ENCODE results near the gene PCDHA2.
"Not testable (repeated sequence)": the region's sequence is repeated elsewhere in the genome, so short reads cannot be mapped to it uniquely, and the experiment has no call there.

PCDHA2 gene

DNA sequence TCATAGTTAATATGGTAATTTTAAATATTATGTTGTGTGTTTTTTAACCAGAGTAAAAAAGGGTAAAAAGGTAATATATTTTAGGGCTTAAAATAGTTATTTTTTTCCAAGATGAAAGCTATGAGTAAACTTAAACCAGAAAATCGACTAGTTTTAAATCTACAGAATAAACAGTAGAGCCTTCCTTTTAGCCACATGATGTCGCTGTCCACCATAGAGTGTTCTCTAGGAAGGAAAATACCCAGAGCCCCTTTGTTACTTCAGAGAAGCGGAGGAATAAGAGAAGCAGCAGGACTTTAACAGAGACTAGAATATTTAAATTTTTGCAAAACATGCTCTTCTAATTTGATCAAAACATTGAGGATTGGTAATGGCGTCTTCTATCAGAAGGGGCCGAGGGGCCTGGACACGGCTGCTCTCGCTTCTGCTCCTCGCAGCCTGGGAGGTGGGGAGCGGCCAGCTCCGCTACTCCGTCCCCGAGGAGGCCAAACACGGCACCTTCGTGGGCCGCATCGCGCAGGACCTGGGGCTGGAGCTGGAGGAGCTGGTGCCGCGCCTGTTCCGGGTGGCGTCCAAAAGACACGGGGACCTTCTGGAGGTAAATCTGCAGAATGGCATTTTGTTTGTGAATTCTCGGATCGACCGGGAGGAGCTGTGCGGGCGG, at the start of gene PCDHA2:
TSS of gene PCDHA2 (plus strand) at position 258 of the 664 bp plus-strand sequence.
- in situ Hi-C loops (cut with MboI; ENCODE audit: low sequenced_read_pairs) = no loop called here

DNA sequence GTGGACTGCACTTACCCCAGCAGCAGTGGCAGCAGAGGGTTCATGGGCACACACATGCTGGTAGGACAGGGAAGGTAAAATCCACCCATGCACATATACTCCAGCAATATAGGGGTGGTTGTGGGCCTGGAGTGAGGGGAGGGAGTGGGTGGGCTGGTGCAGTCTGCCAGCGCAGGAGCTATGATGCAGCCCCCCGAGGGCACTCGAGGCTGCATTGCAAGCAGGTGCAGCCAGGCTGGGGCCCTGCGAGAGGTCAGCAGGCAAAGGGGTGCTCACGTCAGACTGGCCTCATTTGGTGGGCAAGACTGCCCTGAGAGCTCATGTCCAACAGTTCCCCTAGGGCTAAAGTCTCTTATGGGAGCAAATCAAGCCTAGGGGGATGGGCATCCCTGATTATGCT, 41.1 kb upstream of the PCDHA2 start:
- in situ Hi-C loops (cut with MboI; ENCODE audit: low sequenced_read_pairs) = no loop called here

DNA sequence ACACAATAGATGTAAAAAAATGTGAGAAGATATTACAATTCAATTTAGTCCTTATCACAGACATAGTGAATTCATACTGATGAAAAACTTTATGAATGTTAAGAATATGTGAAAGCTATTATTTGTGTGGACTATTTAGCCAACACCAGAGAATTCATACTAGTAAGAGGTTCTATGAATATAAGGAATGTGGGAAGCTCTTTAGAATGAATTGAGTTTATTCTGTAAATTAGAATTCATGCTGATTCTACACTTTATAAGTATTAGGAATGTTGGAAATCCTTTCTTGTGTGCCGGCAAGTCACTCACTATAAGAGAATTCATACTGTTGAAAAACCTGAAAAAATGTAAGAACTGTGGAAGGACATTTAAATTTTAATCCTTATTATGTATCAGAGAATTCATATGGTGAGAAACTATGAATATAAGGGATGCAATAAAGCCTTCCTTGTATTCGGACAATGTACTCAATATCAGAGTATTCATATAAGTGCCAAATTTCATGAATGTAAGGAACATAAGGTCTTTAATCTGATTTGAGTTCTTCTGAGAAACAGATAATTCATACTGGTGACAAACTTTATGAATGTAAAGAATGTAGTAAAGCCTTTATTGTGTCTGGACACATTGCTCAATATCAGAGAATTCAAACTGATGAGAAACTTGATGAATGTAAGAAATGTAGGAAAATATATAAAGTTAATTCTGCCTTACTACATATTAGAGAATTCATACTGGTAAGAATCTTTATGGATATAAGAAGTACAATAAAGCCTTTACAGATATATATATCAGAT, 30.3 kb upstream of the PCDHA2 start:
- in situ Hi-C loops (cut with MboI; ENCODE audit: low sequenced_read_pairs) = no loop called here

DNA sequence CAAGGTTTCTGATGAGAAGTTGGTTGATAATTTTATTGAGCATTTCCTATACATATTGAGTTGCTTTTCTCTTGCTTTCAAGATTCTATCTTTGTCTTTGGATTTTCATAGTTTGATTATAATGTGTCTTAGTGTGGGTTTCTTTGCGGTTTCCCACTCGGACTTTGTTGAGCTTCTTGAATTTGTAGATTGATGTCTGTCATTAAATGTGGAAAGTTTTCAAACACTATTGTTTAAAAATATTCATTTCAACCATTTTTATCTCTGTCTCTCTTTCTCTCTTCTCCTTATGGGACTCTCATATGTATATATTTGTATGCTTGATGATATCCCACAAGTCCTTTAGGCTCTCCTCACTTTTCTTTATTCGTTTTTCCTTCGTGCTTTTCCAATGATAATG, 27.2 kb upstream of the PCDHA2 start:
- in situ Hi-C loops (cut with MboI; ENCODE audit: low sequenced_read_pairs) = no loop called here

DNA sequence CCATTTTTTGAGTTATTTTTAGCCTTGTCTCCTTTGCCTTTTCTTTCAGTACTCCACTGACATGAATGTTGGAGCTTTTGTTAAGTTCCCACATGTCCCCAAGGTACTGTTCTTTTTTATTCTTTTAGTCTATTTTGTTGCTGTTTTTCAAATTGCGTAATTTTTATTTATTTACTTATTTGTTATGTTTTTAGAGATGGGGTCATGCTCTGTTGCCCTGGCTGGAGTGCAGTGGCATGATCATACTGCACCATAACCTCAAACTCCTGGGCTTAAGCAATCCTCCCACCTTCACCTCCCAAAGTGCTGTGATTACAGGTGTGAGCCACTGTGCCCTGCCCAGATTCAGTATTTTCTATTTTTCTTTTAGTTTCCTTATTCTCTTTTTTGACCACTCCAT, 14.1 kb upstream of the PCDHA2 start:
- in situ Hi-C loops (cut with MboI; ENCODE audit: low sequenced_read_pairs) = no loop called here

DNA sequence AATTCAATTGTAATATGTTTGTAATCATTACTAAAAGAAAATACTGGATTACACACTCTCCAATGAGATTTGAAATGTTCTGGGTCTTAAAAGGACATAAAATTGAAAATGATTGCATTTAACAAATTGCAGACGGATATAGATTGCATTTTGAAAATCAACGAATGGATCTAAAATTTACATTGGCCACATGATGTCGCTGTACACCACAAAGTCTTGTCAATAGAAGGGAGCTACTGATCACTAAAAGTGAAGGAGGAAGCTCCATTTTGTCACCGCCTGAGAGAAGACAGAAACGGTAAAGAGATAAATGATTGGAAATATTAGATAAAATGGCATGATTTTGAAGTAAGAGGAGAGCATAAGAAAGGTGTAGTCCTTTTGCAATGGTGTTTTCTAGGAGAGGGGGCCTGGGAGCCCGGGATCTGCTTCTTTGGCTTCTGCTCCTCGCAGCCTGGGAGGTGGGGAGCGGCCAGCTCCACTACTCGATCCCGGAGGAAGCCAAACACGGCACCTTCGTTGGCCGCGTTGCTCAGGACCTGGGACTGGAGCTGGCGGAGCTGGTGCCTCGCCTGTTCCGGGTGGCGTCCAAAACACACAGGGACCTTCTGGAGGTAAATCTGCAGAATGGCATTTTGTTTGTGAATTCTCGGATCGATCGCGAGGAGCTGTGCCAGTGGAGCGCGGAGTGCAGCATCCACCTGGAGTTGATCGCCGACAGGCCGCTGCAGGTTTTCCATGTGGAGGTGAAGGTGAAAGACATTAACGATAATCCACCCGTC, 8.6 kb upstream of the PCDHA2 start, which contains the start of gene PCDHA1:
TSS of gene PCDHA1 (plus strand) at position 236 of the 782 bp plus-strand sequence.
- in situ Hi-C loops (cut with MboI; ENCODE audit: low sequenced_read_pairs) = no loop called here

DNA sequence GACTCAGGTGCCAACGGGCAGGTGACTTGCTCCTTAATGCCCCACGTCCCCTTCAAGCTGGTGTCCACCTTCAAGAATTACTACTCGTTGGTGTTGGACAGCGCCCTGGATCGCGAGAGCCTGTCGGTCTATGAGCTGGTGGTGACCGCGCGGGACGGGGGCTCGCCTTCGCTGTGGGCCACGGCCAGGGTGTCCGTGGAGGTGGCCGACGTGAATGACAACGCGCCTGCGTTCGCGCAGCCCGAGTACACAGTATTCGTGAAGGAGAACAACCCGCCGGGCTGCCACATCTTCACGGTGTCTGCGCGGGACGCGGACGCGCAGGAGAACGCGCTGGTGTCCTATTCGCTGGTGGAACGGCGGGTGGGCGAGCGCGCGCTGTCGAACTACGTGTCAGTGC, 7.2 kb upstream of the PCDHA2 start:
- in situ Hi-C loops (cut with MboI; ENCODE audit: low sequenced_read_pairs) = not testable (repeated sequence)

DNA sequence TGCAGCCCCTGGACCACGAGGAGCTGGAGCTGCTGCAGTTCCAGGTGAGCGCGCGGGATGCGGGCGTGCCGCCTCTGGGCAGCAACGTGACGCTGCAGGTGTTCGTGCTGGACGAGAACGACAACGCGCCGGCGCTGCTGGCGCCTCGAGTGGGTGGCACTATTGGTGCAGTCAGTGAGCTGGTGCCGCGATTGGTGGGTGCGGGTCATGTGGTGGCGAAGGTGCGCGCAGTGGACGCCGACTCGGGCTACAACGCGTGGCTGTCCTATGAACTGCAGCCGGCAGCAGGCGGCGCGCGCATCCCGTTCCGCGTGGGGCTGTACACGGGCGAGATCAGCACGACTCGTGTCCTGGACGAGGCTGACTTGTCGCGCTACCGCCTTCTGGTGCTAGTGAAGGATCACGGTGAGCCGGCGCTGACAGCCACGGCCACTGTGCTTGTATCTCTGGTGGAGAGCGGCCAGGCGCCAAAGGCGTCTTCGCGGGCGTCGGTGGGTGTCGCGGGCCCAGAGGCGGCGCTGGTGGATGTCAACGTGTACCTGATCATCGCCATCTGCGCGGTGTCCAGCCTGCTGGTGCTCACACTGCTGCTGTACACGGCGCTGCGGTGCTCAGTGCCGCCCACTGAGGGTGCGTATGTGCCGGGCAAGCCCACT, 6.7 kb upstream of the PCDHA2 start:
- in situ Hi-C loops (cut with MboI; ENCODE audit: low sequenced_read_pairs) = not testable (repeated sequence)

DNA sequence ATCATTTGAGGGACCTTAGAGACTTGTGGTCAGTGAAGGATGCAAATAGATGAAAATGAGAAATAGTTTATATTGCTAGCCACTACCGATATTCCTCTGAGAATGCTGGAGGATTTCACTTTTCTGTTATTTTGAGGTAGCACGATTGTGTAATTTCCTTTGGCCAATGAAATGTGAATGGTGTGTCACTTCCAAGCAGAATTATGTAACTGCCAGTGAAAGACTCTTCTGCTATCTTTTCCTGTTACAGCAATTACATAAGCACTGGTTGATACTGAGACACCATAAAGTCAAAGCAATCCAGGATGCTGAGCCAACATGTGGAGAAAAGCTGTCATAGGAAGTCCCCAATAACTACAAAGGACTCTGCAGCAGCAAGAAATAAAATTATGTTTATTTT, 3.6 kb upstream of the PCDHA2 start:
- in situ Hi-C loops (cut with MboI; ENCODE audit: low sequenced_read_pairs) = no loop called here

DNA sequence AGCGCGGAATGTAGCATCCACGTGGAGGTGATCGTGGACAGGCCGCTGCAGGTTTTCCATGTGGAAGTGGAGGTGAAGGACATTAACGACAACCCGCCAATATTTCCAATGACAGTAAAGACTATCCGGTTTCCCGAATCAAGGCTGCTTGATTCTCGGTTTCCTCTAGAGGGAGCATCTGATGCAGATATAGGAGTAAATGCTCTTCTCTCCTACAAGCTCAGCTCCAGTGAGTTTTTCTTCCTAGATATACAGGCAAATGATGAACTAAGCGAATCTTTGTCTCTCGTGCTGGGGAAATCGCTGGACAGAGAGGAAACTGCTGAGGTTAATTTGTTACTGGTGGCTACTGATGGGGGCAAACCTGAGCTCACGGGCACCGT, 598 bp downstream of the PCDHA2 start:
- in situ Hi-C loops (cut with MboI; ENCODE audit: low sequenced_read_pairs) = no loop called here

DNA sequence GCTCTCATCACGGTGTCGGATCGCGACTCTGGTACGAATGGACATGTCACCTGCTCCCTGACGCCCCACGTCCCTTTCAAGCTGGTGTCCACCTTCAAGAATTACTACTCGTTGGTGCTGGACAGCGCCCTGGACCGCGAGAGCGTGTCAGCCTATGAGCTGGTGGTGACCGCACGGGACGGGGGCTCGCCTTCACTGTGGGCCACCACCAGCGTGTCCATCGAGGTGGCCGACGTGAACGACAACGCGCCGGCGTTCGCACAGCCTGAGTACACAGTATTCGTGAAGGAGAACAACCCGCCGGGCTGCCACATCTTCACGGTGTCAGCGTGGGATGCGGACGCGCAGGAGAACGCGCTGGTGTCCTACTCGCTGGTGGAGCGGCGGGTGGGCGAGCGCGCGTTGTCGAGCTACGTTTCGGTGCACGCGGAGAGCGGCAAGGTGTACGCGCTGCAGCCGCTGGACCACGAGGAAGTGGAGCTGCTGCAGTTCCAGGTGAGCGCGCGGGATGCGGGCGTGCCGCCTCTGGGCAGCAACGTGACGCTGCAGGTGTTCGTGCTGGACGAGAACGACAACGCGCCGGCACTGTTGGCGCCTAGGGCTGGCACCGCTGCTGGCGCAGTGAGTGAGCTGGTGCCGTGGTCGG, 1.5 kb downstream of the PCDHA2 start:
- in situ Hi-C loops (cut with MboI; ENCODE audit: low sequenced_read_pairs) = not testable (repeated sequence)

DNA sequence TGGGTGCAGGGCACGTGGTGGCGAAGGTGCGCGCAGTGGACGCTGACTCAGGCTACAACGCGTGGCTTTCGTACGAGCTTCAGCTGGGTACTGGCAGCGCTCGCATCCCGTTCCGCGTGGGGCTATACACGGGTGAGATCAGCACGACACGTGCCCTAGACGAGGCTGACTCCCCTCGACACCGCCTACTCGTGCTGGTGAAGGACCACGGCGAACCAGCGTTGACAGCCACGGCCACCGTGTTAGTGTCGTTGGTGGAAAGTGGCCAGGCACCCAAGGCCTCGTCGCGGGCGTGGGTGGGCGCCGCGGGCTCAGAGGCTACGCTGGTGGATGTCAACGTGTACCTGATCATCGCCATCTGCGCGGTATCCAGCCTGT, 2.1 kb downstream of the PCDHA2 start:
- in situ Hi-C loops (cut with MboI; ENCODE audit: low sequenced_read_pairs) = no loop called here

DNA sequence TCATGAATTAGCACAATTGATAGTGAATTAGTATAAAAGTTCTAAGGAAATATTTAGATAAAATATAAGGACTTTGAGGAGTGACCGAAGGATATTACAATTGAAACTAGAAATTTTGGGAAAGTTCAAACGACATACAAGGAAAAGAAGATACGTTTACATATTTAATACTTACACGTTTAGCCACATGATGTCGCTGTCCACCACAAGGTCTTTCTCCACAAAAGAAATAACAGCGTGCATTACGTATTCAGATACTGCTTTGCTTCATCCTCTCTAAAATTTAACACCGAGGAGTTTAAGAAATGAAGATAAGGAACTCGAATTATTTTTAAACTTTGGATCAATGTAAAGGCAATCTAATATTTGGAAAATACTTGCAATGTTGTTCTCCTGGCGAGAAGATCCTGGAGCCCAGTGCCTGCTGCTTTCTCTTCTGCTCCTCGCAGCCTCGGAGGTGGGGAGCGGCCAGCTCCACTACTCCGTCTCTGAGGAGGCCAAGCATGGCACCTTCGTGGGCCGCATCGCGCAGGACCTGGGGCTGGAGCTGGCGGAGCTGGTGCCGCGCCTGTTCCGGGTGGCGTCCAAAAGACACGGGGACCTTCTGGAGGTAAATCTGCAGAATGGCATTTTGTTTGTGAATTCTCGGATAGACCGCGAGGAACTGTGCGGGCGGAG, 6.3 kb downstream of the PCDHA2 start, which contains the start of gene PCDHA3:
TSS of gene PCDHA3 (plus strand) at position 242 of the 678 bp plus-strand sequence.
- in situ Hi-C loops (cut with MboI; ENCODE audit: low sequenced_read_pairs) = no loop called here

DNA sequence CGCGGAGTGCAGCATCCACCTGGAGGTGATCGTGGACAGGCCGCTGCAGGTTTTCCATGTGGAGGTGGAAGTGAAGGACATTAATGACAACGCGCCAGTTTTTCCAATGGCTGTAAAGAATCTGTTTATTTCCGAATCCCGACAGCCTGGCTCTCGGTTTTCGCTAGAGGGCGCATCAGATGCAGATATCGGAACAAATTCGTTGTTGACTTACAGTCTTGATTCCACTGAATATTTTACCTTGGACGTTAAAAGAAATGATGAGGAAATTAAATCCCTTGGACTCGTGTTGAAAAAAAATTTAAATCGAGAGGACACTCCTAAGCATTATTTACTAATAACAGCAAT, 6.8 kb downstream of the PCDHA2 start:
- in situ Hi-C loops (cut with MboI; ENCODE audit: low sequenced_read_pairs) = no loop called here

DNA sequence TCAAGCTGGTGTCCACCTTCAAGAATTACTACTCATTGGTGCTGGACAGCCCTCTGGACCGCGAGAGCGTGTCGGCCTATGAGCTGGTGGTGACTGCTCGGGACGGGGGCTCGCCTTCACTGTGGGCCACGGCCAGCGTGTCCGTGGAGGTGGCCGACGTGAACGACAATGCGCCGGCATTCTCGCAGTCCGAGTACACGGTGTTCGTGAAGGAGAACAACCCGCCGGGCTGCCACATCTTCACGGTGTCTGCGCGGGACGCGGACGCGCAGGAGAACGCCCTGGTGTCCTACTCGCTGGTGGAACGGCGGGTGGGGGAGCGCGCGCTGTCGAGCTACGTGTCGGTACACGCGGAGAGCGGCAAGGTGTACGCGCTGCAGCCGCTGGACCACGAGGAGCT, 7.7 kb downstream of the PCDHA2 start:
- in situ Hi-C loops (cut with MboI; ENCODE audit: low sequenced_read_pairs) = not testable (repeated sequence)

DNA sequence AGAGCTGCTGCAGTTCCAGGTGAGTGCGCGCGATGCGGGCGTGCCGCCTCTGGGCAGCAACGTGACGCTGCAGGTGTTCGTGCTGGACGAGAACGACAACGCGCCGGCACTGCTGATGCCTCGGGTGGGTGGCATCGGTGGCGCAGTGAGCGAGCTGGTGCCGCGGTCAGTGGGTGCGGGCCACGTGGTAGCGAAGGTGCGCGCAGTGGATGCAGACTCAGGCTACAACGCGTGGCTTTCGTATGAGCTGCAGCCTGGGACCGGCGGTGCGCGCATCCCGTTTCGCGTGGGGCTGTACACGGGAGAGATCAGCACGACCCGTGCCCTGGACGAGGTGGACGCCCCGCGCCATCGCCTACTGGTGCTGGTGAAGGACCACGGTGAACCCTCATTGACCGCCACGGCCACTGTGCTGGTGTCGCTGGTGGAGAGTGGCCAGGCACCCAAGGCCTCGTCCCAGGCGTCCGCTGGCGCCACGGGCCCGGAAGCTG, 8.2 kb downstream of the PCDHA2 start:
- in situ Hi-C loops (cut with MboI; ENCODE audit: low sequenced_read_pairs) = no loop called here

DNA sequence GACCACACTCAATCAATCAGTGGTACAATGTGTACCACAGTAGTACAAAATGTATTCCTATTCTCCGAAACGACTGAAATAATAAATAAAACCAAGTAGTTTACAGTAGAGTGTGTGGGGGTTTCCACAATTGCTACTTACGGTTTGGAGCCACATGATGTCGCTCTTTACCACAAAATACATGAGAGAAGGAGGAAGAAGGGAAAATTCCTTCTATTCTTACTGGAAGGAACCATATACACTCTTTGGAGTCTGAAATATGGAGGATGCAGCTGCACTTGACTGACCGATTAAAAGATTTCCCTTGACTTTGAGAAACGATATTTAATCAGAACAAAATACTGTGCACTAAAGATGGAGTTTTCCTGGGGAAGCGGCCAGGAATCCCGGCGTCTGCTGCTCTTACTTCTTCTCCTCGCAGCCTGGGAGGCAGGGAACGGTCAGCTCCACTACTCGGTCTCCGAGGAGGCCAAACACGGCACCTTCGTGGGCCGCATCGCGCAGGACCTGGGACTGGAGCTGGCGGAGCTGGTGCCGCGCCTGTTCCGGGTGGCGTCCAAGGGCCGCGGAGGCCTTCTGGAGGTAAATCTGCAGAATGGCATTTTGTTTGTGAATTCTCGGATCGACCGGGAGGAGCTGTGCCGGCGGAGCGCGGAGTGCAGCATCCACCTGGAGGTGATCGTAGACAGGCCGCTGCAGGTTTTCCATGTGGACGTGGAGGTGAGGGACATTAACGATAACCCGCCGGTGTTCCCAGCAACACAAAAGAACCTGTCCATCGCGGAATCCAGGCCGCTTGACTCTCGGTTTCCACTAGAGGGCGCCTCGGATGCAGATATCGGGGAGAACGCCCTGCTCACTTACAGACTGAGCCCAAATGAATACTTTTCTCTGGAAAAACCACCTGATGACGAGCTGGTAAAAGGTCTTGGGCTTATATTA, 12.5 kb downstream of the PCDHA2 start, which contains the start of gene PCDHA4:
TSS of gene PCDHA4 (plus strand) at position 235 of the 942 bp plus-strand sequence.
- in situ Hi-C loops (cut with MboI; ENCODE audit: low sequenced_read_pairs) = no loop called here

DNA sequence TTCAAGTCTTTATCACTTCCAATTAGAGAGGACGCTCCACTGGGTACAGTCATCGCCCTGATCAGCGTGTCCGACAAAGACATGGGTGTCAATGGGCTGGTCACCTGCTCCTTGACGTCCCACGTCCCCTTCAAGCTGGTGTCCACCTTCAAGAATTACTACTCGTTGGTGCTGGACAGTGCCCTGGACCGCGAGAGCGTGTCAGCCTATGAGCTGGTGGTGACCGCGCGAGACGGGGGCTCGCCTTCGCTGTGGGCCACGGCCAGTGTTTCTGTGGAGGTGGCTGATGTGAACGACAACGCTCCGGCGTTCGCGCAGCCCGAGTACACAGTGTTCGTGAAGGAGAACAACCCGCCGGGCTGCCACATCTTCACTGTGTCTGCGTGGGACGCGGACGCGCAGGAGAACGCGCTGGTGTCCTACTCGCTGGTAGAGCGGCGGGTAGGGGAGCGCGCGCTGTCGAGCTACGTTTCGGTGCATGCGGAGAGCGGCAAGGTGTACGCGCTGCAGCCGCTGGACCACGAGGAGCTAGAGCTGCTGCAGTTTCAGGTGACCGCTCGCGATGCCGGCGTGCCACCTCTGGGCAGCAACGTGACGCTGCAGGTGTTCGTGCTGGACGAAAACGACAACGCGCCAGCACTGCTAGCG, 13.7 kb downstream of the PCDHA2 start:
- in situ Hi-C loops (cut with MboI; ENCODE audit: low sequenced_read_pairs) = not testable (repeated sequence)
